Lower leg skin (tissue), 4 donors: ENCODE measurements around the gene MMEL1. TPM values are rescaled to one million over a fixed set of nuclear protein-coding genes. Genes with fewer than 3 reads are reported as not detected.

Experiments
- DNase-seq, 2 donors: peaks; one replicate each; pipeline ENCODE4 v3.0.0-alpha.2; 2019; ENCODE audit warnings: low spot score in 2 of 2
- H3K4me3 ChIP-seq: fragments of 200-600 bp; sonication (generic); 2 replicates; pipeline ENCODE4 v1.5.1; 2017; ENCODE audit warnings: mild to moderate bottlenecking, low read depth; ENCODE audit not compliant: poor library complexity, severe bottlenecking
- POLR2A ChIP-seq, 2 donors: fragments of 450-650 bp; IDR thresholded peaks; one replicate each; pipeline ENCODE4 v1.6.1; 2016 to 2017; ENCODE audit warnings: antibody characterized with exemption in 2 of 2, mild to moderate bottlenecking in 1 of 2, moderate library complexity in 1 of 2
- WGBS, 2 donors: methylation state at CpG; one replicate each; pipeline ENCODE4 v1.1.5; 2018; 5-methylcytosine and 5-hydroxymethylcytosine counted together
- intact Hi-C: fragments of 100-400 bp; cut with DNase I; formaldehyde crosslinking; loops from one replicate; pipeline ENCODE4 v1.15.0; 2023; ENCODE audit warnings: low total_unique reads
- total RNA-seq, 4 donors: library from RNA; depleted of rRNA; stranded (reverse); fragments of >200 nt; gene quantifications; one replicate each; pipeline ENCODE4 v1.1.0, GENCODE V29; 2016
- TF ChIP-seq, protein P1 (sequence below), 3 donors: fragments of 450-650 bp; IDR thresholded peaks; one replicate each; pipeline ENCODE4 v1.5.1; 2016; ENCODE audit warnings: antibody characterized with exemption in 3 of 3, mild to moderate bottlenecking in 3 of 3, moderate library complexity in 2 of 3

The MMEL1 gene
- total RNA-seq, 4 donors from 2014 or later, result 0.27 to 3.5 (median 1.6) TPM

DNA sequence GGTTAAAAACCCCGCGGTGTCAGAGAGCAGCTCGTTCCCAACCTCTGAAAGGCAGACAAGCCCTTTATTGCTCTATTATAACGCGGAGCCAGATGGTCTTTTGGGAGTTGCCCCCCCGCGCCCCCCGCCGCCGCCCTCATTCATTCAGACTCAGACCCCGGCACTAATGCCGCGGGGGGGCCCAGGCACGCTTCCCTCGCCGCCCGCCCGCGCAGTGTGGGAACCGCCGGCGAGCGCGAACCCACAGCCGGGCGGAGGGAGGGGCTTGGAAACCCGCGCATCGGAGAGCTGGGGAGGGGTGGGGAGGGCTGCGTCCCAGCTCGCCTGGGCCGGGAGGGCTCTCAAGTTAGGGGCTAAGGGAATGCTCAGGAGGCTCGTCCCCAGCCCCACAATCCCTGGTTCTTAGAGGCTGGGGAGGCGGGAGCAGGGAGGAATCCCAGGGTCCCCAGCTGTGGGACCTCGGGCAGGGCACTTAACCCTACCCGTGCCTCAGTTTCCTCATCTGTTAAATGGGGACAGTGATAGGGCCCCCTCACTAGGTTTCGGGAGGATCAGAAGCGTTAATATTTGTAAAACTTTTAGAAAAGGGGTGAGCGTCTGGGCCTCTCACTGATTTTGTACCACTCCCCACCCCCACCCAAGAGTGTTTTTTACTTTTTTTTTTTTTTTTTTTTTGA is 91.9 kb downstream of the MMEL1 start:
- DNase-seq, result no peak
- WGBS, 2 donors, result 17 to 26% methylated on average over 15 to 23 of the region's 39 CpGs
- intact Hi-C loops, result no loop called here
- TF ChIP-seq POLR2A (IDR thresholded peaks at IDR 0.05), result no peak
- TF ChIP-seq, protein P1, sequence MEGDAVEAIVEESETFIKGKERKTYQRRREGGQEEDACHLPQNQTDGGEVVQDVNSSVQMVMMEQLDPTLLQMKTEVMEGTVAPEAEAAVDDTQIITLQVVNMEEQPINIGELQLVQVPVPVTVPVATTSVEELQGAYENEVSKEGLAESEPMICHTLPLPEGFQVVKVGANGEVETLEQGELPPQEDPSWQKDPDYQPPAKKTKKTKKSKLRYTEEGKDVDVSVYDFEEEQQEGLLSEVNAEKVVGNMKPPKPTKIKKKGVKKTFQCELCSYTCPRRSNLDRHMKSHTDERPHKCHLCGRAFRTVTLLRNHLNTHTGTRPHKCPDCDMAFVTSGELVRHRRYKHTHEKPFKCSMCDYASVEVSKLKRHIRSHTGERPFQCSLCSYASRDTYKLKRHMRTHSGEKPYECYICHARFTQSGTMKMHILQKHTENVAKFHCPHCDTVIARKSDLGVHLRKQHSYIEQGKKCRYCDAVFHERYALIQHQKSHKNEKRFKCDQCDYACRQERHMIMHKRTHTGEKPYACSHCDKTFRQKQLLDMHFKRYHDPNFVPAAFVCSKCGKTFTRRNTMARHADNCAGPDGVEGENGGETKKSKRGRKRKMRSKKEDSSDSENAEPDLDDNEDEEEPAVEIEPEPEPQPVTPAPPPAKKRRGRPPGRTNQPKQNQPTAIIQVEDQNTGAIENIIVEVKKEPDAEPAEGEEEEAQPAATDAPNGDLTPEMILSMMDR (IDR thresholded peaks at IDR 0.05), result no peak
- H3K4me3 ChIP-seq, result no peak overlapping the region

Other genes with a start within 250 kb of the MMEL1 start
- 1 to 10 TPM; 5.7 to 9.7 (median 7.1) TPM for gene MORN1, start 241.5 kb downstream of the MMEL1 start, total RNA-seq
- gene RER1, start 241.2 kb downstream of the MMEL1 start, total RNA-seq, result 100 to 1,000 TPM in 1 of 4 donors, 10 to 100 TPM in 3; 67.4 to 114 (median 70.7) TPM
- 10 to 100 TPM; 18.3 to 35.9 (median 27.7) TPM for gene PEX10, start 220.5 kb downstream of the MMEL1 start, total RNA-seq
- 100 to 1,000 TPM in 2 of 4 donors, 10 to 100 TPM in 2; 83.2 to 170 (median 115) TPM for gene PLCH2, start 156.7 kb downstream of the MMEL1 start, total RNA-seq
- 10 to 100 TPM; 26.8 to 34.7 (median 32.5) TPM for gene PANK4, start 106.4 kb downstream of the MMEL1 start, total RNA-seq
- 10 to 100 TPM in 2 of 4 donors, 1 to 10 TPM in 2; 8.1 to 32.5 (median 9.6) TPM for gene HES5, start 102.8 kb downstream of the MMEL1 start, total RNA-seq
- 10 to 100 TPM; 35.2 to 43.6 (median 38.3) TPM for gene TNFRSF14, start 76.6 kb downstream of the MMEL1 start, total RNA-seq
- 10 to 100 TPM in 3 of 4 donors, 1 to 10 TPM in 1; 5.6 to 16.4 (median 12.0) TPM for gene PRXL2B, start 46.2 kb downstream of the MMEL1 start, total RNA-seq
- under 1 TPM; 0.07 to 0.23 (median 0.17) TPM for gene TTC34, start 168.7 kb upstream of the MMEL1 start, total RNA-seq